ENCODE results near the gene BHMT2. TPM values are rescaled to one million over a fixed set of nuclear protein-coding genes. Genes with fewer than 3 reads are reported as not detected.

Gene BHMT2
- total RNA-seq, 1 experiment from 2014 or later = not detected

- no peaks in the 10 kb centered on the region for H3K9me3 ChIP-seq (ENCODE audit: low read length)
- H3K27me3 ChIP-seq (ENCODE audit: low read length) = no peaks in the 10 kb centered on the region
- no peak overlapping the region for H3K27ac ChIP-seq (ENCODE audit: low read length)
- ATAC-seq (no peak), DNase-seq (no peak)
- H3K4me1 ChIP-seq (ENCODE audit: insufficient read depth, low read length) = no peaks in the 10 kb centered on the region
- H2AFZ ChIP-seq (ENCODE audit: low read length) = no peak overlapping the region
- H3K4me3 ChIP-seq (ENCODE audit: low read length) = no peak overlapping the region
- BruUV-seq (replicated peaks) = no TSS peak
- no peaks in the 10 kb centered on the region for H3K36me3 ChIP-seq (ENCODE audit: low read depth, low read length)
- H3K4me2 ChIP-seq (ENCODE audit: low read length) = no peak overlapping the region
- intact Hi-C loops (cut with micrococcal nuclease) = no loop called here
- no peaks in the 10 kb centered on the region for H3F3A ChIP-seq (ENCODE audit: low read length, unreplicated experiment)
- no peaks in the 10 kb centered on the region for H3K79me2 ChIP-seq (ENCODE audit: low read length)
- H3K9me2 ChIP-seq (replicated peaks; ENCODE audit: low read length) = no peaks in the 10 kb centered on the region
- ChIA-PET POLR2A (ENCODE audit: unreplicated experiment) (no interaction called here), CTCF (no interaction called here)
- H4K20me1 ChIP-seq (ENCODE audit: low read length) = no peaks in the 10 kb centered on the region
- no peak overlapping the region for H3K9ac ChIP-seq (ENCODE audit: low read length)
- TF ChIP-seq EZH2phosphoT487 (IDR thresholded peaks at IDR 0.05; ENCODE audit: borderline replicate concordance, low read length) (no peak), CTCF (conservative IDR thresholded peaks at IDR 0.05; ENCODE audit: low read depth, low read length) (no peak), EZH2 (IDR thresholded peaks at IDR 0.05; ENCODE audit: low read length, unreplicated experiment) (no peak)
Observed at GRCh38 chr5:79031485-79031867, 38.1 kb upstream of the BHMT2 start.

- ChIA-PET CTCF (no interaction called here), POLR2A (ENCODE audit: unreplicated experiment) (no interaction called here)
- intact Hi-C loops (cut with micrococcal nuclease) = no loop called here
- H3K9me3 ChIP-seq (ENCODE audit: low read length) = no peaks in the 10 kb centered on the region
- no peak for ATAC-seq
- H3K36me3 ChIP-seq (ENCODE audit: low read depth, low read length) = no peaks in the 10 kb centered on the region
- no peaks in the 10 kb centered on the region for H3F3A ChIP-seq (ENCODE audit: low read length, unreplicated experiment)
- no peaks in the 10 kb centered on the region for H3K27me3 ChIP-seq (ENCODE audit: low read length)
- no TSS peak for BruUV-seq (replicated peaks)
- DNase-seq = no peak
- no peaks in the 10 kb centered on the region for H4K20me1 ChIP-seq (ENCODE audit: low read length)
- no peak overlapping the region for H3K4me2 ChIP-seq (ENCODE audit: low read length)
- H3K4me3 ChIP-seq (ENCODE audit: low read length) = no peak overlapping the region
- no peak overlapping the region for H3K27ac ChIP-seq (ENCODE audit: low read length)
- no peaks in the 10 kb centered on the region for H3K79me2 ChIP-seq (ENCODE audit: low read length)
- H3K9ac ChIP-seq (ENCODE audit: low read length) = no peak overlapping the region
- no peaks in the 10 kb centered on the region for H3K9me2 ChIP-seq (replicated peaks; ENCODE audit: low read length)
- H2AFZ ChIP-seq (ENCODE audit: low read length) = no peak overlapping the region
- H3K4me1 ChIP-seq (ENCODE audit: insufficient read depth, low read length) = no peaks in the 10 kb centered on the region
- TF ChIP-seq EZH2 (IDR thresholded peaks at IDR 0.05; ENCODE audit: low read length, unreplicated experiment) (no peak), CTCF (conservative IDR thresholded peaks at IDR 0.05; ENCODE audit: low read depth, low read length) (no peak), EZH2phosphoT487 (IDR thresholded peaks at IDR 0.05; ENCODE audit: borderline replicate concordance, low read length) (no peak)
Observed at GRCh38 chr5:79032031-79032695, 37.4 kb upstream of the BHMT2 start.

GRCh38 chr5:79032782-79033181, 36.8 kb upstream of the BHMT2 start:
- TF ChIP-seq EZH2 (IDR thresholded peaks at IDR 0.05; ENCODE audit: low read length, unreplicated experiment) = no peak
- TF ChIP-seq EZH2phosphoT487 (IDR thresholded peaks at IDR 0.05; ENCODE audit: borderline replicate concordance, low read length) = no peak
- no peak for TF ChIP-seq CTCF (conservative IDR thresholded peaks at IDR 0.05; ENCODE audit: low read depth, low read length)
- CTCF ChIA-PET = interaction anchor here (0.6 kb wide), 1 partner anchor 479 kb away, joined by 3 read pairs; no protein-coding TSS in a partner anchor
- no peak overlapping the region for H3K4me3 ChIP-seq (ENCODE audit: low read length)

More at GRCh38 chr5:79032782-79033181, 36.8 kb upstream of the BHMT2 start:
- Histone ChIP-seq H4K20me1 (ENCODE audit: low read length) (no peaks in the 10 kb centered on the region), H3F3A (ENCODE audit: low read length, unreplicated experiment) (no peaks in the 10 kb centered on the region), H3K36me3 (ENCODE audit: low read depth, low read length) (no peaks in the 10 kb centered on the region), H3K79me2 (ENCODE audit: low read length) (no peaks in the 10 kb centered on the region), H3K27ac (ENCODE audit: low read length) (no peak overlapping the region), H3K4me1 (ENCODE audit: insufficient read depth, low read length) (no peaks in the 10 kb centered on the region), H3K9me2 (replicated peaks; ENCODE audit: low read length) (no peaks in the 10 kb centered on the region), H3K4me2 (ENCODE audit: low read length) (no peak overlapping the region), H3K9me3 (ENCODE audit: low read length) (no peaks in the 10 kb centered on the region), H3K9ac (ENCODE audit: low read length) (no peak overlapping the region), H3K27me3 (ENCODE audit: low read length) (no peaks in the 10 kb centered on the region), H2AFZ (ENCODE audit: low read length) (no peak overlapping the region)
- BruUV-seq (replicated peaks) = no TSS peak
- DNase-seq (no peak), ATAC-seq (no peak)
- intact Hi-C loops (cut with micrococcal nuclease) = no loop called here
- POLR2A ChIA-PET (ENCODE audit: unreplicated experiment) = no interaction called here

All from PC-3 (cell line).